ENCODE results near the gene IFNGR2.
"Not testable (repeated sequence)": the region's sequence is repeated elsewhere in the genome, so short reads cannot be mapped to it uniquely, and the experiment has no call there.

Gene IFNGR2

DNA sequence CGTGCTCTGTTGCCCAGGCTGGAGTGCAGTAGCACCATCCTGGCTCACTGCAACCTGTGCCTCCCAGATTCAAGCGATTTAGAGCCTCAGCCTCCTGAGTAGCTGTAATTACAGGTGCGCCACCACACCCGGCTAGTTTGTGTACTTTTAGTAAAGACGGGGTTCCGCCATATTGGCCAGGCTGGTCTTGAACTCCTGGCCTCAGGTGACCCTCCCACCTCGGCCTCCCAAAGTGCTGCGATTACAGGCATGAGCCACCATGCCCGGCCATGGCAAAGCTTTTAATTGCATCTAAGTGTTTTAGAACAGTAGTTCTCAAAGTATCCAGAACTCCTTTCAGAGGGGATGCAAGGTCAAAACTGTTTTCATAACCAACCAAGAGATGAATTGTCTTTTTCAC is 25.1 kb upstream of the IFNGR2 start:
- DNase-seq = no peak

DNA sequence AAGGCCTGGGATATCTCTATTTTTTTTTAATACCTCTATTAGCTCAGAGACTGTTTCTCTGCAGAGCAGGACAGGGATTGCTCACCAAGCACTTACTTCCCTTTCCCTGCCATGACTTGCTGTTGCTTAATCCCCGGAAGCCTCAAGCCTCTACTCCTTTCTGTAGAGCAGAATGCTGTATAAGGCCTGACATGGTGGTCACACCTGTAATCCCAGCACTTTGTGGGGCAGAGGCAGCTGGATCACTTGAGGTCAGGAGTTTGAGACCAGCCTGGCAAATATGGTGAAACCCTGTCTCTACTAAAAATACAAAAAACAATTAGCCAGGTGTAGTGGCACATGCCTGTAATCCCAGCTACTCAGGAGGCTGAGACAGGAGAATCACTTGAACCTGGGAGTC is 23.3 kb upstream of the IFNGR2 start:
- DNase-seq = not testable (repeated sequence)

DNA sequence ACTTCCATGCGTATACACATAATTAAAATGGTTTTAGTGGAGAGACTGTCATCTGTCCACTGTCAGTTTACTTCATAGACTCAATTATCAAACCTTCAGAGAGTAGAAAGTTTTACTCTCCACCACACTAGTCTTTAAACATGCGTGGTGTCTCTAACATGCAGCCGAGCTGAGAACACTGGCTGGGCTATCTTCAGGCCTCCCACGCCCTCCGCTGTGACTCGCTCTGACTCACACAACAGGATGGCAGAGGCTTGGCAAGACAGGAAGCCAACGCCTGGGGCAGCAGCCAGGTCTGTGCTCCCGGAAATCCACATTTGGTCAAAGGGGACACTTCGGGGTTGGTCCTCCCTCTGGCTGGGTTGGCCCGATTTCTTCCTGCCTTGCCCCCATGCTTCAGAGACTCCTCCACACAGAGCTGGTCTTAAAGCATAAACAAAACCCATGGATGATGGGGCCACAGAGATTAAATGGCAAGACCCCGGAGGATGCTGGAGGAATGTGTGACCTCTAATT is 22.7 kb upstream of the IFNGR2 start:
- no peak for DNase-seq

DNA sequence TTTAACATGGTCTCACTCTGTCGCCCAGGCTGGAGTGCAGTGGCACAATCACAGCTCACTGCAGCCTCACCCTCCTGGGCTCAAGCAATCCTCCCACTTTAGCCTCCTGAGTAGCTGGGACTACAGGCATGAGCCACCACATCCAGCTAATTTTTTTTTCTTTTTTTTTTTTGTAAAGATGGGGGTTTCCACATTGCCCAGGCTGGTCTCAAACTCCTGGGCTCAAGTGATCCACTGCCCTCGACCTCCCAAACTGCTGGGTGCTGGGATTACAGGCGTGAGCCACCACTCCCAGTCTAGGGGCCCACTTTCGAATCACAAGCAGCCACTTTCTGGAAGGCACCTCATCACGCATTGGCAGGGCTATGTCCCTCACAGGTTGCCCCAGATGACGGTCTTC is 21.8 kb upstream of the IFNGR2 start:
- DNase-seq = not testable (repeated sequence)

GRCh38 chr21:33383056-33383888 is 19.9 kb upstream of the IFNGR2 start:
- no peak for DNase-seq

DNA sequence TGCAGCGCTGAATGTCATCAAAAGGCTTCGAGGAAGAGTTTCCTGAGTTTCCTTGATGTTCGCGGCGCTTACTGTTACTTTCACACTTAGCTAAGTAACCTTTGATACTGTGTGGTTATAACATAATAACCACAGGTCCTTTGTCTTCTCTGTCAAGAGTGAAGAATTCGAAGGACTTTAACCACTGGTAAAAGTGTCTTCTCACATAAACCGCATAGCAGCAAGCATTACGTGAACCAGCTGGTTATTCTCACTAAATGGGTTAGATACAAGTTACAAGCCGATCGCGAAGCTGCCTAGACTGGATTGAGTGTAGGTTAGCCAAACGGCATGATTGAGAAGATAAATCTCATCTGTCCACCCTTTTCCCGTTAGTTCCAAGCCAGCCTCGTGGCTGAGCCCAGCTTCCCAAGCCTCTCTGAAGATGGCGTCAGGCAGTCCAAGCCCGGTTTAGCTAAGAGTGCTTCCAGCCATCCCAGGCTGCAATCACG is 18.3 kb upstream of the IFNGR2 start:
- no peak for DNase-seq

- DNase-seq = no peak
Observed at GRCh38 chr21:33386222-33386784, 16.9 kb upstream of the IFNGR2 start.

DNA sequence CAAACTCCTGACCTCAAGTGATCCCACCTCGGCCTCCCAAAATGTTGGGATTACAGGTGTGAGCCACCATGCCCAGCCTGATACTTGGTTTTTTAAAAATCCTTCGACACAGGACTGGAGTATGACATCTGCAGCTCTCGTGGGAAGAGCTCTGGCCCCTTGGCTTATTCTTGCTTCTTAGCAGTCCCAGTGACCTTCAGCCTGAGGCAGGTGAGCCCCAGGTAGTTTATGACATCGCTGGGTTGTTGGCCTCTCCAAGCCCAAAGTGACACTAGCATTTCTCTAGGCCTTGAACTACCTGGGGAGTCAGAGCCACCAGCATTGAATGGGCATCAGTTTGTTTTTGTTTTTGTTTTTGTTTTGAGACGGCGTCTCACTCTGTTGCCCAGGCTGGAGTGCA is 15.9 kb upstream of the IFNGR2 start:
- DNase-seq = no peak

GRCh38 chr21:33388188-33388587 is 15.0 kb upstream of the IFNGR2 start:
- DNase-seq = no peak

DNA sequence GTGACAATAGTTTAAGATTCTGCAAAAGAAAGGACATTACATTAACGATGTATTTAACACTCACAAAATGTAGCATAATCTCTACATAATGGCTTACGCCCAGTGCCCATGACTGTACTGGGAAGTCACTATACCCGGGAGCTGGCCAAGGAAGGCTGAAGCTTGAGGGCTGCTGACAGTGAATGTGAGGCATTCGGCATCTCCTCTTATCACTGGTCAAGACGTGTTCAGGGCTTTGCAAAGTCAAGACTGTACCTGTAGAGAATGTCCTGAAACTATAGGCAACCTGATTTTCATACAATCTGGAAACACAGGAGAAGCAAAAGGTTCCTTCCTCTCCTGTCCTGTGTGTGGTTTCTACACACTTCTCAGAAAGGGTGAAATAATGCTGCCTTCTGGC is 12.7 kb upstream of the IFNGR2 start:
- no peak for DNase-seq

DNA sequence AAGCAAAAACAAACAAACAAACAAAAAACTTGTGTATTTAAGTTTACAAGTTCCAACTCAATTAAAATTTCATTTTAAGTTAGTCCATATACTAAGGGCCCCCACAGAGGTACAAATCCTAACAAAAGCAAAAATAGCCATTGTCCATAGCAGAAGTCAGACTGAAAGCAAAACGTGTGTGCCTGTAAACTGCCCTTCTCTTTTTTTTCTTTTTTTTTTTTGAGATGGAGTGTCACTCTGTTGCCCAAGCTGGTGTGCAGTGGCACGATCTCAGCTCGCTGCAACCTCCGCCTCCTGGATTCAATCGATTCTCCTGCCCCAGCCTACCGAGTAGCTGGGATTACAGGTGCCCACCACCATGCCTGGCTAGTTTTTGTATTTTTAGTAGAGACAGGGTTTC is 11.6 kb upstream of the IFNGR2 start:
- DNase-seq = no peak

DNA sequence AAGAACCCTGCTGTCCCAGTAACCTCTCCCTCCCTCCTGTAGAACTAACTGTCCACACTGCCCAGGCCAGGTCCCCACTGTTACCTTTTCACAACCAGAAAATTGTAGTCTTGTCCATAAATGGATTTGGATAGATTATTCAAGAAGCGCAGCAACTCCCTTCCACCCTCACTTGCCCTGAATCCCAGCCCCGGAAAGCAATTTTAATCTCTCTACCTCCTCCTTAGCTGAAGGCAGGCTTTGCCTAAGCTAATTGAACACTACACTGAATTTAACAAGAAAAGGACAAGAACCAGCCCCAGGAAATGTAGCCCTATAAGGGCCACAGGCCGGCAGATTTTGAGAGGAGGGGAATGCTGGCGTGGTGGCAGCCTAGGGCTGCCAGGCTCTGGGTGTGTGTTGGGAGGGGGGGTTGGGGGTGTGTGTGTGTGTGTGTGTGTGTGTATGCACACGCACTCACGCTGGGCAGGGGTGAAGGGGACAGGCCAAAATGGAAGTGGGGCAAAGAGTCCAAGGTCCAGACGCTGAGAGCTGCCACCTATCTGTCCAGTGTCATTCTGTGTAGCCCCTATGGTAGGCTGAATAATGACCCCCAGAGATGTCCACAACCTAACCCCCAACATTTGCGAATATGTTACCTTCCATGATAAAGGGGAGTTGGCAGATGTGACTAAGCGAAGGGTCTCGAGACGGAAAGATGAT is 10.8 kb upstream of the IFNGR2 start:
- DNase-seq = no peak

DNA sequence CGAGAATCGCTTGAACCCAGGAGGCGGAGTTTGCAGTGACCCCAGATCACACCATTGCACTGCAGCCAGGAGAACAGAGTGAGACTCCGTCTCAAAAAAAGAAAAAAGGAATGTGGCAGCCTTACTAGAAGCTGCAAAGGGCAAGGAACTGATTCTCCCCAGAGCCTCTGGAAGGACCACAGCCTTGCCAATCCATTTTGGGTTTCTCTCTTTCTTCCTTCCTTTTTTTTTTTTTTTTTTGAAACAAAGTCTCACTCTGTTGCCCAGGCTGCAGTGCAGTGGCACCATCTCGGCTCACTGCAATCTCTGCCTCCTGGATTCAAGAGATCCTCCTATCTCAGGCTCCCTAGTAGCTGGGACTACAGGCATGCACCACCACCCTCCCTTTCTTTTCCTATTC is 9.9 kb upstream of the IFNGR2 start:
- DNase-seq = no peak

DNA sequence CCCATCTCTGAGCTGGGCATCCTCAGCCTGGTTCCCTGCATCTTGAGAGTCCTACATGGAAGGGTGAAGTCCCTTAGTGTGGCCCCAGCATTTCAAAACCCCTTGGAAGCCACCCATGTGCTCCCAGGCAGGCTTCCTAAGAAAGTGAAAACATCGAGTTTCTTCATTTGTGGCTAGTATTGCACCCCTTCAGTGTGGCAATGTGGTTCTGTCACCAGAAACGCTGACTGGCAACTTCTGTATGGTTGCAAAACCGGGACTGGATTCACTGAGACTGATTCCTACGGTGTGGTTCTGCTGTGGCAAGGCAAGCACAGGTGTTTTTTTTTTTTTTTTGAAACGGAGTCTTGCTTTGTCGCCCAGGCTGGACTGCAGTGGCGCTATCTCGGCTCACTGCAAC is 9.0 kb upstream of the IFNGR2 start:
- no peak for DNase-seq

DNA sequence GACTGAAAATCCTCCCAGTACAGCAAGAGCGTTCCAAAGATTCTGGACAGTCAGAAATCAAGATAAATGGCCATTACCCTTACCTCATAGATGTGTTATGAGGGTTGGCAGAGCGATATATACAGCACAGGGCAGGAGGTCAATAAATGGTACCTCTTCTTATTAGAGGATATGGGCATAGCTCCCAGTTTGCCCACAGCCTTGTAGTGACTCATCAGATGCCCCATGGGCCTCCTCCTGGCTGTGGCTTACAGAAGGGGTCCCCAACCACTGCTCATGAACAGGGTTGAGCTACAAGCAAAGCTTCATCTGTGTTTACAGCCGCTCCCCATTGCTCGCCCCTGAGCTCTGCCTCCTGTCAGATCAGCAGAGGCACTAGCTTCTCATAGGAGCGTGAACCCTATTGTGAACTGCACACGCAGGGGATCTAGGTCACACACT is 7.3 kb upstream of the IFNGR2 start:
- DNase-seq = no peak

- no peak for DNase-seq
Observed at GRCh38 chr21:33396436-33396835, 6.8 kb upstream of the IFNGR2 start.

- DNase-seq = no peak
Observed at GRCh38 chr21:33396951-33397350, 6.3 kb upstream of the IFNGR2 start.

GRCh38 chr21:33397717-33398116 is 5.5 kb upstream of the IFNGR2 start:
- DNase-seq = no peak

DNA sequence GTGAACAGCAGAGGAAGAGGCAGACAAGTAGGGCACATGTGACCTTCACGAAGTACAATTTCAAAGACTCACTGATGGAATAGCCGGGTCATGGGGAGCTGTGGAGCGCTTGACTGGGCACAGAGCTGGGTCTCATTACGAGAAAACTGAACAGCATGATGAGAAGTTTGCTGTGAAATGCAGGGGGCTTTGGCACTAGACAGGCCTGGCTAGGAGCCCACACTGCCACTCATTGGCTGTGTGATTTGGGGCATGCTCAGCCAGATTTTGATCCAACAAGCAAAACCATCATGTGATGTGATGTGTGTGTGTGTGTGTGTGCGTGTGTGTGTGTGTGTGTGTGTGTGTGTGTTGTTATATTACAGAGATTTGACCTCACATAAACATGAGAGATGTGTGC is 4.9 kb upstream of the IFNGR2 start:
- DNase-seq = no peak

DNA sequence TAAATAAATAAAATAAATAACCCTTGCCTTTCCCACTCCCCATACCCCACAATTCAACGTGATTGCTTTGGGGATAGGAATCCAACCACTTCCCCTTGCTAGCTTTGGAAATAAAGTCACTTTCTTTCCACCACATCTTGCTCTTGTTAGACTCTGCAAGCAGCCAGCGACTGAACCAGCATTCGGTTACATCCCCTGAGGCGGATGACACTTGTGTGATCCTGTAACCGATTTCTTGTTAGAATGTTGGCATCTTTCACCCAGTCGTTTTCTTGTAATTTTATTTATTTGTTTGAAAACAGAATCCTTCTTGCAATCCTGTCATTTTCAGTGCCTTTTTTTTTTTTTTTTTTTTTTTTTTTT is 1.6 kb upstream of the IFNGR2 start:
- DNase-seq = no peak

DNA sequence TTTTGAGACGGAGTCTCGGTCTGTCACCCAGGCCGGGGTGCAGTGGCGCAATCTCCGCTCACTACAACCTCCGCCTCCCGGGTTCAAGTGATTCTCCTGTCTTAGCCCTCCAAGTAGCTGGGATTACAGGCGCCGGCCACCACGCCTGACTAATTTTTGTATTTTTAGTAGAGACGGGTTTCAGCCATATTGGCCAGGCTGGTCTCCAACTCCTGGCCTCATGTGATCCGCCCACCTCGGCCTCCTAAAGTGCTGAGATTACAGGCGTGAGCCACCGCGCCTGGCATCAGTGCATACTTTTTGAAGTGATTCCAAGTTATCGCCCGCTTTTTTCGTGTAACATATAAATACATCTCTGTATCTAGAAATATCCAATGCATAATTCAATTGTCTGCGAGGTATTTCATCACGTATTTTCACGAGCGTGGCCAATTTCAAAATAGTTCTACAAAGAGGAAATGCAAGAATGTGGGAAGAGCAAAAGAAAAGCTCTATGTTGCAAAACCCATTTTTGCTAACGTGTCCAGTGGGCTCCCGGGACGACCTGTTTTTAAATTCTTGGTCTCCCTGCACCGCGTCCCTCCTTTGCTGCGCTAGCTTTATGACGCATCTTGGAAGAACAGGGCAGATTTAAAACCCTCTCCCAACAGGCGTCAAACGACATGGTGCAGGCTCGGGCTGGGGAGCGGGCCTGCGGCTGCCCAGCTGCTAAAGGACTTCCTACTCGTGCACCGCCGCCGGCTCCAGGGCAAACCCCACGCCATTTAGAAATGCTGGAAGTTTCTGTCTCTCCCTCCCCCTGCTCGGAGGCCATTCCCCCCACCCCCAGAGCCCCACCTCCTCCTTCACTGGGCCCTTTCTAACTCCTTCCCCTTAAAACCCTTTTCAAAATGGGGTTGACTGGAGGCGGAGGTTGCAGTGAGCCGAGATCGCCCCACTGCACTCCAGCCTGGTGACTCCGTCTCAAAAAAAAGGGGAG is 923 bp upstream of the IFNGR2 start:
- no peak for DNase-seq

GRCh38 chr21:33403786-33404585 is 773 bp downstream of the IFNGR2 start:
- no peak for DNase-seq

Data from DMS79 (cell line).